ENCODE measurements around the gene NPTN.

The NPTN gene

DNA sequence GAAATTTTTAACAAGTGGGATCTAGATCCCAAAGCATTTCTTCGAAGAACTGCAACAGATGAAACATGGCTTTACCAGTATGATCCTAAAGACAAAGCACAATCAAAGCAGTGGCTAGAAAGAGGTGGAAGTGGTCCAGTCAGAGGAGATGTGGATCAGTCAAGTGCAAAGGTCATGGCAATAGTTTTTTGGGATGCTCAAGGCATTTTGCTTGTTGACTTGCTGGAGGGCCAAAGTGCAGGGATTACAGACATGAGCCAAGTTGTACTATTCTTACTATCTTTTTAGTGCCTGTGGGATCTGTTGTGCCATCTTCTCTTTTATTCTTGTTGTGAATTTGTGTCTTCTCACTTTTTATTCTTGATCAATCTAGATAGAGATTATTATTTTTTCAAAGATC, 108.3 kb downstream of the NPTN start:
- FAIRE-seq = no peak
- no peak for DNase-seq (ENCODE audit: insufficient read length, low spot score)

- no peak for FAIRE-seq
- no peak for DNase-seq (ENCODE audit: insufficient read length, low spot score)
Observed at GRCh38 chr15:73522011-73522410, 111.2 kb downstream of the NPTN start.

- no peak for DNase-seq (ENCODE audit: insufficient read length, low spot score)
- no peak for FAIRE-seq
Observed at GRCh38 chr15:73518876-73519733, 114.1 kb downstream of the NPTN start.

- no peak for FAIRE-seq
- DNase-seq (ENCODE audit: insufficient read length, low spot score) = no peak
Observed at GRCh38 chr15:73518180-73518862, 114.9 kb downstream of the NPTN start.

DNA sequence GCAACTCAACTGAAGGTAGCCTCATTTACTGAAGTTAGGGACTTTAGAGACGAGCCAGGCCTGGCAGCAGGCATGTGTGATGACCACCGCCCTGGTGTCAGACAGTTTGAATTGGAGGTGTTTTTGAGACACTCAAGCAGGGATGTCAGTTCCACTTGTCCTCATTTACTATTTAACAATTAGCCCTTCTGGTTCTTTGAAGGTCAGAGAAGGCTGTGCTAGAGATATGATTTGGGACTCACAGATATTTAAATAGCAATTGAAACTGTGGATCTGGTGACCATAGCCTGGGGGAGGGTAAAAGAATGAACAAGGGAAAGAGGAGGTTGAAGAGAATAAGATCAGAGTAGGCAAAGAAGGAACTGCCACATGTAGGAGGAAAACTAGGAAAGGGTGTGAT, 115.6 kb downstream of the NPTN start:
- FAIRE-seq (no peak), DNase-seq (ENCODE audit: insufficient read length, low spot score) (no peak)

- no peak for FAIRE-seq
- no peak for DNase-seq (ENCODE audit: insufficient read length, low spot score)
Observed at GRCh38 chr15:73515527-73515926, 117.7 kb downstream of the NPTN start.
